MM.1S (cell line): Measurements from ENCODE around the gene SP140L.
"Not testable (repeated sequence)": the region's sequence is repeated elsewhere in the genome, so short reads cannot be mapped to it uniquely, and the experiment has no call there.

Source experiments
- EZH2 ChIP-seq: fragments of 300-600 bp; sonication (generic); optimal IDR thresholded peaks from 2 replicates; pipeline ENCODE3; 2017; ENCODE audit warnings: low read depth, mild to moderate bottlenecking, antibody characterized with exemption, low read length, mixed read lengths
- EZH2phosphoT487 ChIP-seq: fragments of 300-600 bp; sonication (generic); IDR thresholded peaks from 2 replicates; pipeline ENCODE4 v1.6.1; 2018; ENCODE audit warnings: antibody characterized with exemption, low read length
- TF ChIP-seq, protein P1 (sequence below): fragments of 300-600 bp; sonication (generic); IDR thresholded peaks from 2 replicates; pipeline ENCODE4 v1.5.1; 2016; ENCODE audit warnings: antibody characterized with exemption, low read length, mixed read lengths

- TF ChIP-seq, protein P1, sequence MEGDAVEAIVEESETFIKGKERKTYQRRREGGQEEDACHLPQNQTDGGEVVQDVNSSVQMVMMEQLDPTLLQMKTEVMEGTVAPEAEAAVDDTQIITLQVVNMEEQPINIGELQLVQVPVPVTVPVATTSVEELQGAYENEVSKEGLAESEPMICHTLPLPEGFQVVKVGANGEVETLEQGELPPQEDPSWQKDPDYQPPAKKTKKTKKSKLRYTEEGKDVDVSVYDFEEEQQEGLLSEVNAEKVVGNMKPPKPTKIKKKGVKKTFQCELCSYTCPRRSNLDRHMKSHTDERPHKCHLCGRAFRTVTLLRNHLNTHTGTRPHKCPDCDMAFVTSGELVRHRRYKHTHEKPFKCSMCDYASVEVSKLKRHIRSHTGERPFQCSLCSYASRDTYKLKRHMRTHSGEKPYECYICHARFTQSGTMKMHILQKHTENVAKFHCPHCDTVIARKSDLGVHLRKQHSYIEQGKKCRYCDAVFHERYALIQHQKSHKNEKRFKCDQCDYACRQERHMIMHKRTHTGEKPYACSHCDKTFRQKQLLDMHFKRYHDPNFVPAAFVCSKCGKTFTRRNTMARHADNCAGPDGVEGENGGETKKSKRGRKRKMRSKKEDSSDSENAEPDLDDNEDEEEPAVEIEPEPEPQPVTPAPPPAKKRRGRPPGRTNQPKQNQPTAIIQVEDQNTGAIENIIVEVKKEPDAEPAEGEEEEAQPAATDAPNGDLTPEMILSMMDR: not testable (repeated sequence)
- TF ChIP-seq EZH2, EZH2phosphoT487: not testable (repeated sequence)
Observed at GRCh38 chr2:230311634-230312033, 15.4 kb upstream of the SP140L start.
